22Rv1 (cell line): ENCODE data around the gene LRIG1.

Source experiments
- CTCF ChIP-seq: fragments of 450-650 bp; IDR thresholded peaks from 2 replicates; pipeline ENCODE4 v1.5.1; 2017; ENCODE audit warnings: mild to moderate bottlenecking
- ZFX ChIP-seq: fragments of 450-650 bp; IDR thresholded peaks from 2 replicates; pipeline ENCODE4 v1.6.1; 2017; ENCODE audit warnings: antibody characterized with exemption, borderline replicate concordance

GRCh38 chr3:66464512-66464894 is 36.3 kb downstream of the LRIG1 start:
- no peak for TF ChIP-seq CTCF
- TF ChIP-seq ZFX, result no peak
